WTC11 (cell line): ENCODE measurements around the gene C12orf56.

Source experiments
- CTCF ChIP-seq: fragments of 200-600 bp; IDR thresholded peaks from 2 replicates; pipeline ENCODE4 v1.8.0; 2022; ENCODE audit warnings: antibody characterized with exemption
- ELF4 ChIP-seq: sonication (generic); formaldehyde crosslinking; IDR thresholded peaks from 2 replicates; pipeline ENCODE4 v1.8.1; 2022; ENCODE audit warnings: low read depth, mild to moderate bottlenecking, moderate library complexity, missing genetic modification reagents
- JUN ChIP-seq: sonication (generic); formaldehyde crosslinking; IDR thresholded peaks from 2 replicates; pipeline ENCODE4 v1.8.0; 2023; ENCODE audit warnings: mild to moderate bottlenecking, missing genetic modification reagents
- SP1 ChIP-seq: sonication (generic); formaldehyde crosslinking; conservative IDR thresholded peaks from 2 replicates; pipeline ENCODE4 v1.8.1; 2022; ENCODE audit warnings: missing genetic modification reagents
- USF2 ChIP-seq: sonication (generic); formaldehyde crosslinking; IDR thresholded peaks from 2 replicates; pipeline ENCODE4 v1.8.1; 2023; ENCODE audit warnings: mild to moderate bottlenecking, missing genetic modification reagents, moderate library complexity
- ZNF512 ChIP-seq: sonication (generic); formaldehyde crosslinking; IDR thresholded peaks from 2 replicates; pipeline ENCODE4 v1.8.1; 2022; ENCODE audit warnings: missing genetic modification reagents, borderline replicate concordance
- TF ChIP-seq, protein P1 (sequence below): sonication (generic); formaldehyde crosslinking; conservative IDR thresholded peaks from 2 replicates; pipeline ENCODE4 v1.8.1; 2022; ENCODE audit warnings: mild to moderate bottlenecking, missing genetic modification reagents
- TF ChIP-seq, protein P2 (sequence below): sonication (generic); formaldehyde crosslinking; IDR thresholded peaks from 2 replicates; pipeline ENCODE4 v1.8.1; 2023; ENCODE audit warnings: mild to moderate bottlenecking, missing genetic modification reagents, borderline replicate concordance

DNA sequence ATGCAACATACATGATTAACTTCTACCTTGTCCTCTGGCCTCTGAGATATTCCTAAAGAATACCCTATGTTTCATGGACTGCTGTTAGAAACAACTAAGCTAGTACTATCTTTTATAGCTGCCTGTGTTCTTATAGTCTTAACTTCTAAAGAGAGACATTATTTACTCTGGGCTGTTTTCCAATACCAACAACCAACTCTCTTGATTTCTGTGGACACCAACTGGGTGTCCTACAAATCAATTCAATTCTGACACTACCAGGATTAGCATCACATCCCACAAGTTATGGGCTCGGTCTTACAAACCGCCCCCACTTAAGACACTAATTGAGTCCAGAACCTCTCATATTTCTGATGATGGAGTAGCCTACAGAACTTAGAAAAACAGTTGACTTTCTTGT lies 21.9 kb upstream of the C12orf56 start:
- TF ChIP-seq CTCF, result no peak
- no peak for TF ChIP-seq ZNF512 (CRISPR knock-in tag)
- TF ChIP-seq USF2 (CRISPR knock-in tag), result no peak
- no peak for TF ChIP-seq ELF4 (CRISPR knock-in tag)
- TF ChIP-seq SP1 (CRISPR knock-in tag), result no peak
- TF ChIP-seq, protein P1, sequence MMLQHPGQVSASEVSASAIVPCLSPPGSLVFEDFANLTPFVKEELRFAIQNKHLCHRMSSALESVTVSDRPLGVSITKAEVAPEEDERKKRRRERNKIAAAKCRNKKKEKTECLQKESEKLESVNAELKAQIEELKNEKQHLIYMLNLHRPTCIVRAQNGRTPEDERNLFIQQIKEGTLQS (CRISPR knock-in tag), result no peak
- TF ChIP-seq, protein P2, sequence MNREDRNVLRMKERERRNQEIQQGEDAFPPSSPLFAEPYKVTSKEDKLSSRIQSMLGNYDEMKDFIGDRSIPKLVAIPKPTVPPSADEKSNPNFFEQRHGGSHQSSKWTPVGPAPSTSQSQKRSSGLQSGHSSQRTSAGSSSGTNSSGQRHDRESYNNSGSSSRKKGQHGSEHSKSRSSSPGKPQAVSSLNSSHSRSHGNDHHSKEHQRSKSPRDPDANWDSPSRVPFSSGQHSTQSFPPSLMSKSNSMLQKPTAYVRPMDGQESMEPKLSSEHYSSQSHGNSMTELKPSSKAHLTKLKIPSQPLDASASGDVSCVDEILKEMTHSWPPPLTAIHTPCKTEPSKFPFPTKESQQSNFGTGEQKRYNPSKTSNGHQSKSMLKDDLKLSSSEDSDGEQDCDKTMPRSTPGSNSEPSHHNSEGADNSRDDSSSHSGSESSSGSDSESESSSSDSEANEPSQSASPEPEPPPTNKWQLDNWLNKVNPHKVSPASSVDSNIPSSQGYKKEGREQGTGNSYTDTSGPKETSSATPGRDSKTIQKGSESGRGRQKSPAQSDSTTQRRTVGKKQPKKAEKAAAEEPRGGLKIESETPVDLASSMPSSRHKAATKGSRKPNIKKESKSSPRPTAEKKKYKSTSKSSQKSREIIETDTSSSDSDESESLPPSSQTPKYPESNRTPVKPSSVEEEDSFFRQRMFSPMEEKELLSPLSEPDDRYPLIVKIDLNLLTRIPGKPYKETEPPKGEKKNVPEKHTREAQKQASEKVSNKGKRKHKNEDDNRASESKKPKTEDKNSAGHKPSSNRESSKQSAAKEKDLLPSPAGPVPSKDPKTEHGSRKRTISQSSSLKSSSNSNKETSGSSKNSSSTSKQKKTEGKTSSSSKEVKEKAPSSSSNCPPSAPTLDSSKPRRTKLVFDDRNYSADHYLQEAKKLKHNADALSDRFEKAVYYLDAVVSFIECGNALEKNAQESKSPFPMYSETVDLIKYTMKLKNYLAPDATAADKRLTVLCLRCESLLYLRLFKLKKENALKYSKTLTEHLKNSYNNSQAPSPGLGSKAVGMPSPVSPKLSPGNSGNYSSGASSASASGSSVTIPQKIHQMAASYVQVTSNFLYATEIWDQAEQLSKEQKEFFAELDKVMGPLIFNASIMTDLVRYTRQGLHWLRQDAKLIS (CRISPR knock-in tag), result no peak
- no peak for TF ChIP-seq JUN (CRISPR knock-in tag)
